Measurements from ENCODE around the gene GSDMA. TPM values are rescaled to one million over a fixed set of nuclear protein-coding genes. Genes with fewer than 3 reads are reported as not detected.

The GSDMA gene
- total RNA-seq, 4 donors from 2014 or later, result 0.65 to 1.1 (median 0.72) TPM; not detected in 1

DNA sequence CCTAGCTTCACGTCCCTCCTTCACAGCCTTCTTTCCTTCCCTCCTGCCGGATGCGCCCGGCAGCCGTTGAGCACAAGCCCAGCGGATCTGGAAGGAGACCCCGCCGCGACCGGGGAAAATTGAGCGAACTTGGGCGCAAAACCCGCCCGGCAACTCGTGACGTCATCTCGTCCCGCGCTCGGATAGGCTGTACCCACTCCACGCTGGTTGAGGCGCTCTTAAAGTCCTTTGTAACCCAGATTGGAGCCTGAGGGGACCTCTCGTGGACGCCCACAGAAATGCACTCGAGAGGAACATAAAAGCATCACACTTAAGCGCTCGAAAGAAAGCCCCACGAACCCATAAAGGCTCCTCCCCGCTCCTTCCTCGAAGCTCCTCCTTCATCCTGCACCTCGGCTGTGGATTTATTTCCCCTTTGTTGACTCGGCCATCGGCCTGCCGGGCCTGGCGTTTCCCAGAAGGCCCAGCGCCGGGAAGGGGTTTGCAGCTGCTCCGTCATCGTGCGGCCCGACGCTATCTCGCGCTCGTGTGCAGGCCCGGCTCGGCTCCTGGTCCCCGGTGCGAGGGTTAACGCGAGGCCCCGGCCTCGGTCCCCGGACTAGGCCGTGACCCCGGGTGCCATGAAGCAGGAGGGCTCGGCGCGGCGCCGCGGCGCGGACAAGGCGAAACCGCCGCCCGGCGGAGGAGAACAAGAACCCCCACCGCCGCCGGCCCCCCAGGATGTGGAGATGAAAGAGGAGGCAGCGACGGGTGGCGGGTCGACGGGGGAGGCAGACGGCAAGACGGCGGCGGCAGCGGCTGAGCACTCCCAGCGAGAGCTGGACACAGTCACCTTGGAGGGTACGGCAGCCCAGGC lies 17.8 kb downstream of the GSDMA start, which contains the start of gene PSMD3:
TSS of gene PSMD3 (plus strand) at position 457 of the 856 bp plus-strand sequence. CDS start at position 621, 164 bp downstream.
- peak; percentile 95 for DNase-seq (ENCODE audit: low spot score)
- ATAC-seq (ENCODE audit: low FRiP score), result peak; percentile 94
- TF ChIP-seq, protein P1, sequence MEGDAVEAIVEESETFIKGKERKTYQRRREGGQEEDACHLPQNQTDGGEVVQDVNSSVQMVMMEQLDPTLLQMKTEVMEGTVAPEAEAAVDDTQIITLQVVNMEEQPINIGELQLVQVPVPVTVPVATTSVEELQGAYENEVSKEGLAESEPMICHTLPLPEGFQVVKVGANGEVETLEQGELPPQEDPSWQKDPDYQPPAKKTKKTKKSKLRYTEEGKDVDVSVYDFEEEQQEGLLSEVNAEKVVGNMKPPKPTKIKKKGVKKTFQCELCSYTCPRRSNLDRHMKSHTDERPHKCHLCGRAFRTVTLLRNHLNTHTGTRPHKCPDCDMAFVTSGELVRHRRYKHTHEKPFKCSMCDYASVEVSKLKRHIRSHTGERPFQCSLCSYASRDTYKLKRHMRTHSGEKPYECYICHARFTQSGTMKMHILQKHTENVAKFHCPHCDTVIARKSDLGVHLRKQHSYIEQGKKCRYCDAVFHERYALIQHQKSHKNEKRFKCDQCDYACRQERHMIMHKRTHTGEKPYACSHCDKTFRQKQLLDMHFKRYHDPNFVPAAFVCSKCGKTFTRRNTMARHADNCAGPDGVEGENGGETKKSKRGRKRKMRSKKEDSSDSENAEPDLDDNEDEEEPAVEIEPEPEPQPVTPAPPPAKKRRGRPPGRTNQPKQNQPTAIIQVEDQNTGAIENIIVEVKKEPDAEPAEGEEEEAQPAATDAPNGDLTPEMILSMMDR (IDR thresholded peaks at IDR 0.05), result peak in 2 of 3 donors; percentile 58 to 64

DNA sequence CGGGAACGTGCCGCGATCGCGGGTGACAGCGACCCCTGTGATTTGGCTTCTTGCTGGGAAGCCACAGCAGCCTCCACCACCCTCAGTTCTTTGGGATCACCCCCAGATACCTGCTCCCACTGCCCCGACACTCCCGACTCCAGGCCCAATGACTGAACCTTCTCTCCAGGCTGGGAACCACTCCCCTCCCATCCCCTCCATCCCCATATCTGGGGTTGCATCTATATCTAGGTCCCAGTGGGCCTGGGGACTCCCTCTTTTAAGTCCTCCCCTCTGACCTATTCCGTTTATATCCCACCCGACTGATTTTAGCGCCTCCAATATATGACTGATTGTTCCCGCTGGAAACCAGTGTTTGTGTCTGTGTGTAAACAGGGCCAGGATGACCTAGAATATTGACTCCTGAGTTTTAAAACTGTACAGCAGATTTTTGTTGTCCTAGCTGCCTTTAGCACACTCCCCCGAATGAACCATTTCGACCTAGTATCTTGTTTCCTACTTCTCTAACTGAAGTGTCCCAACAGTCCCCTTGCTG lies 18.5 kb downstream of the GSDMA start:
- no peak for ATAC-seq (ENCODE audit: low FRiP score)
- TF ChIP-seq, protein P1 (IDR thresholded peaks at IDR 0.05), result no peak
- no peak for DNase-seq (ENCODE audit: low spot score)

DNA sequence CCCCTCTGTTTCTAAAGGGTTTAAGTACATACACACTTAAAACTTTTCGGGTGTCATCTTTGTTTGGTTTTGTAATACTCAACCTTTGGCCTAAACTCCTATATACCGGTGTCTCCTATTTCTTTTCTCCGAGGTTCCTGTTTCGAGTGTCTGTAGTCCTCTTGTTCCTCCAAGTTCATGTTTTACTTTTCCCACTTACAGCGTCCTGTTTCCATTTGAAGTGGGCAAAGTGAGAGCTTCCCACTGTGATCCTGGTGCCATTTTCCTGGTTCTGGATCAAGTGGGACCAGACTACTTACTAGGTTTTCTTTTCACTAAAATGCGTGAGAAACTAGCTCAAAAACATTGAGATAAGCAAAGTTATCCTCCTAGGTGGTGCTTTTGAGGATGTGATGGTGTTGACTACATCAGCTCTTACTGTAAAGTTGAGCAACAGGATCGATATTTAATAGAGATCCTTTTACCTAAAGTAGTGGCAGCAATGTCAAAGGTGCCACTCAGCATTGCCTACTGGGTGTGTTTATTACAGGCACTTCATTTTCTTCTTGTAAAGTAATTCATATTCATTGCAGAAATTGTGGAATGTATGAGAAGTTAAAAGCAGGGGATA lies 19.1 kb downstream of the GSDMA start:
- no peak for ATAC-seq (ENCODE audit: low FRiP score)

DNA sequence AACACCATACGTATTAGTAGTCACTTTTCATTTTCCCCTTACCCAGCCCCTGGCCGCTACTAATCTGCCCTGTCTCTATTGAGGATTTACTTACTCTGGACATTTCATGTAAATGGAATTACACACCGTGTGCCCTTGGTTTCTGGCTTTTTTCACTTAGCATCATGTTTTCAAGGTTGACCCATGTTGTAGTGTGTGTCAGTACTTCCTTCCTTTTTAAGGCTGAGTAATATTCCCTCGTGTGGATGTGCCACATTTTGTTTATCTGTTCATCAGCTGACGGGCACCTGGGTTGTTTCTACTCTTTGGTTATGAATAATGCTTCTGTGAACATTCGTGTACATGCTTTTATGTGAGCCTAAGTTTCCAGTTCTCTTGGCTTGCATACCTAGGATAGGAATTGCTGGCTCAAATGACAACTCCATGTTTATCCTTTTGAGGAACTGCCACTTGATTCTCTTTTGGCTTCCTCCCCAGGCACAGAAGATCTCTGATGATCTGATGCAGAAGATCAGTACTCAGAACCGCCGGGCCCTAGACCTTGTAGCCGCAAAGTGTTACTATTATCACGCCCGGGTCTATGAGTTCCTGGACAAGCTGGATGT lies 25.5 kb downstream of the GSDMA start:
- DNase-seq (ENCODE audit: low spot score) (no peak), ATAC-seq (ENCODE audit: low FRiP score) (no peak)
- TF ChIP-seq, protein P1 (IDR thresholded peaks at IDR 0.05), result no peak

More for the DNA sequence above, 19.1 kb downstream of the GSDMA start:
- no peak for DNase-seq (ENCODE audit: low spot score)
- TF ChIP-seq, protein P1 (IDR thresholded peaks at IDR 0.05), result no peak

DNA sequence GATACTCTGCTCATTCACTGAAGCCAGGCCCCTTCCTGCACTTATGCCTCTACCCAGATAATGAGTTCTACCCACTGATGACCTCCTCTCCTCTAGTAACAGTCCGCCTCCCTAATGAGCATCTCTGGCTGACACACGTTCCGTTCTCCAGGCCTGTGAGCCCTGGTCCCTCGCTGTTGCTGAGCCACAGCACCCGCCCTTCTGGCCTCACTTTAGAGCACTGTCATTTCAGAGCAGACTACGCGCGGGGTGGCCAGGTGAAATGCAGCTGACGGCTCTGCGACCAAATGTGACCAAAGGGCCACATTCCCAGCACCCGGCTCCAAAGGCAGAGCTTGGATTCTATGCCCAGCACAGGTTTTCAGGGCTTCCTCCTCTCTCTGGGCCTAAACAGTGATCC lies 31.6 kb downstream of the GSDMA start:
- TF ChIP-seq, protein P1 (IDR thresholded peaks at IDR 0.05), result no peak
- ATAC-seq (ENCODE audit: low FRiP score), result peak; percentile 30
- no peak for DNase-seq (ENCODE audit: low spot score)

DNA sequence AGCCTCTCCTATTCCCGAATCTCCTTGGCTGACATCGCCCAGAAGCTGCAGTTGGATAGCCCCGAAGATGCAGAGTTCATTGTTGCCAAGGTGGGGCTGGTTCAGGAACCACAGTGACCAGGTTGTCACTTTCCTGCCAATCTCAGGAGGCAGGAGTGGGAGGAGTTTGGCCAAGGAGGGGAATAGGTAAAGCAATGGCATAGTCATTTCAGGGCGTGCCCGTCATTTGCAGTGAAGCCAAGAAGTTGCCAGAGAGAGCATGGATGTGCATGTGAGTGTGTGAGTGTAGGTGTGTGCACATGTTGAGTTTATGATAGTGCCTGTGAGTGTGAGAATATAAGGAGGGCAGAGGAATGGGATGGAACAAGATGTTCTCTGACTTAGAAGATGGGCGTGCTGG lies 32.6 kb downstream of the GSDMA start:
- no peak for DNase-seq (ENCODE audit: low spot score)
- TF ChIP-seq, protein P1 (IDR thresholded peaks at IDR 0.05), result no peak

More for the DNA sequence above, 32.6 kb downstream of the GSDMA start:
- no peak for ATAC-seq (ENCODE audit: low FRiP score)
